Breast epithelium (tissue), 3 donors: Measurements from ENCODE around the gene STEAP3.

Experiments used
- CTCF ChIP-seq, 3 donors: fragments of 450-650 bp; IDR thresholded peaks; one replicate each; pipeline ENCODE4 v1.5.1; 2016 to 2017; ENCODE audit warnings: antibody characterized with exemption in 3 of 3, mild to moderate bottlenecking in 3 of 3, moderate library complexity in 3 of 3
- POLR2A ChIP-seq: fragments of 450-650 bp; IDR thresholded peaks from one replicate; pipeline ENCODE4 v1.6.1; 2016; ENCODE audit warnings: antibody characterized with exemption, mild to moderate bottlenecking, moderate library complexity
- POLR2AphosphoS5 ChIP-seq, 3 donors: sonication (generic); formaldehyde crosslinking; IDR thresholded peaks; one replicate each; pipeline ENCODE4 v1.6.1; 2017; ENCODE audit warnings: antibody characterized with exemption in 3 of 3

GRCh38 chr2:119257198-119257597, 33.6 kb downstream of the STEAP3 start:
- TF ChIP-seq CTCF (IDR thresholded peaks at IDR 0.05) (no peak), POLR2AphosphoS5 (IDR thresholded peaks at IDR 0.05) (no peak), POLR2A (no peak)
